K562 (cell line): ENCODE measurements around the gene RNF40. TPM values are rescaled to one million over a fixed set of nuclear protein-coding genes. Genes with fewer than 3 reads are reported as not detected.

Experiments used
- CBFA2T3 ChIP-seq: fragments of 450-650 bp; IDR thresholded peaks from 2 replicates; pipeline ENCODE4 v1.6.1; 2017
- DDX20 ChIP-seq: fragments of 450-650 bp; IDR thresholded peaks from 2 replicates; pipeline ENCODE4 v1.6.1; 2016; ENCODE audit warnings: missing genetic modification characterization, low read depth, mild to moderate bottlenecking, missing compliant biosample characterization, moderate library complexity
- ELF1 ChIP-seq: fragments of 200-800 bp; sonication (Bioruptor generic); IDR thresholded peaks from 2 replicates; pipeline ENCODE4 v1.6.1; 2016; ENCODE audit warnings: missing genetic modification characterization, missing compliant biosample characterization
- EP300 ChIP-seq: IDR thresholded peaks from 2 replicates; pipeline ENCODE4 v1.6.1; 2012; ENCODE audit warnings: low read length, improper control_type of control experiment
- FOXA3 ChIP-seq, 2 experiments: fragments of 450-650 bp in 1 of 2; sonication (generic) in 1 of 2; formaldehyde crosslinking; IDR thresholded peaks in 1 of 2; conservative IDR thresholded peaks in 1 of 2; 2 replicates each; pipeline versions ENCODE4 v1.4.0 to v1.8.0; 2020 to 2022; ENCODE audit warnings: mild to moderate bottlenecking in 2 of 2, missing genetic modification reagents in 1 of 2
- FOXJ3 ChIP-seq: sonication (generic); formaldehyde crosslinking; IDR thresholded peaks from 2 replicates; pipeline ENCODE4 v1.4.0; 2020; ENCODE audit warnings: mild to moderate bottlenecking, missing genetic modification reagents
- HCFC1 ChIP-seq: IDR thresholded peaks from 2 replicates; pipeline ENCODE4 v1.6.1; 2012; ENCODE audit warnings: low read depth, low read length, improper control_type of control experiment
- HDAC2 ChIP-seq: fragments of 450-650 bp; IDR thresholded peaks from 2 replicates; pipeline ENCODE4 v1.6.1; 2016; ENCODE audit warnings: mild to moderate bottlenecking
- JUND ChIP-seq, 2 experiments: IDR thresholded peaks; 2 replicates in 1 of 2; 3 replicates in 1 of 2; pipeline ENCODE4 v1.6.1; 2011; ENCODE audit warnings: borderline replicate concordance in 2 of 2, low read depth in 2 of 2, low read length in 2 of 2, improper control_type of control experiment in 1 of 2, missing biosample characterization in 1 of 2, missing genetic modification characterization in 1 of 2, missing genetic modification reagents in 1 of 2
- KDM5B ChIP-seq: fragments of 200-600 bp; sonication (generic); IDR thresholded peaks from 2 replicates; pipeline ENCODE4 v1.6.1; 2012; ENCODE audit warnings: low read depth, mild to moderate bottlenecking, moderate library complexity, low read length, control low read depth, inconsistent platforms; ENCODE audit not compliant: insufficient replicate concordance
- NR2F6 ChIP-seq: fragments of 450-650 bp; formaldehyde crosslinking; IDR thresholded peaks from 2 replicates; pipeline ENCODE4 v1.4.0; 2020; ENCODE audit warnings: mild to moderate bottlenecking
- PCBP2 ChIP-seq: fragments of 200-400 bp; formaldehyde crosslinking; IDR thresholded peaks from 2 replicates; pipeline ENCODE4 v1.6.1; 2018; ENCODE audit warnings: low read length, low read depth, mild to moderate bottlenecking, moderate library complexity; ENCODE audit not compliant: poor library complexity, severe bottlenecking
- PHB ChIP-seq: fragments of 250-450 bp; sonication (Bioruptor Pico); IDR thresholded peaks from 2 replicates; pipeline ENCODE4 v1.5.0; 2021
- RBM25 ChIP-seq: fragments of 200-400 bp; formaldehyde crosslinking; IDR thresholded peaks from 2 replicates; pipeline ENCODE4 v1.6.1; 2018; ENCODE audit warnings: low read length, low read depth, moderate library complexity; ENCODE audit not compliant: severe bottlenecking
- RCOR1 ChIP-seq, 2 experiments: IDR thresholded peaks; 2 replicates each; pipeline ENCODE4 v1.6.1; 2012; ENCODE audit warnings: low read depth in 2 of 2, low read length in 2 of 2, borderline replicate concordance in 1 of 2, improper control_type of control experiment in 1 of 2
- SRSF7 ChIP-seq: fragments of 200-400 bp; formaldehyde crosslinking; optimal IDR thresholded peaks from 2 replicates; pipeline ENCODE3; 2017; ENCODE audit warnings: mild to moderate bottlenecking, low read depth, low read length
- TRIM28 ChIP-seq: fragments of 450-650 bp; IDR thresholded peaks from 2 replicates; pipeline ENCODE4 v1.6.1; 2017
- ZBTB7A ChIP-seq: IDR thresholded peaks from 2 replicates; pipeline ENCODE4 v1.6.1; 2011; ENCODE audit warnings: low read depth, mild to moderate bottlenecking, low read length, moderate library complexity, borderline replicate concordance; ENCODE audit not compliant: control insufficient read depth
- ZC3H8 ChIP-seq: fragments of 450-650 bp; IDR thresholded peaks from 2 replicates; pipeline ENCODE4 v1.6.1; 2017
- ZNF57 ChIP-seq: fragments of 450-650 bp; formaldehyde crosslinking; IDR thresholded peaks from 2 replicates; pipeline ENCODE4 v1.4.0; 2020; ENCODE audit warnings: mild to moderate bottlenecking, moderate library complexity
- ZZZ3 ChIP-seq: fragments of 450-650 bp; IDR thresholded peaks from 2 replicates; pipeline ENCODE4 v1.6.1; 2016; ENCODE audit warnings: antibody characterized with exemption, mild to moderate bottlenecking, moderate library complexity
- polyA plus RNA-seq, 8 experiments: library from polyadenylated mRNA; depleted of rRNA in 4 of 8; stranded (reverse) in 5 of 8; unstranded in 3 of 8; fragments of >200 nt; fragmentation: Nextera tagmentation in 2 of 8; fragmentation: Illumina TruSeq in 1 of 8; extraction: Ambion mirVana in 2 of 8; extraction: Trizol in 1 of 8; gene quantifications; 2 replicates each; pipeline versions ENCODE4 v1.2.1 to v1.2.3, GENCODE V29; 2011 to 2014; ENCODE audit warnings: inconsistent platforms in 1 of 8, missing spikeins in 1 of 8
- total RNA-seq, 7 experiments: library from RNA; depleted of rRNA in 6 of 7; stranded (reverse); fragments of >200 nt in 6 of 7; fragmentation: Illumina TruSeq in 2 of 7; extraction: Trizol in 2 of 7; gene quantifications; 2 replicates each; pipeline versions ENCODE4 v1.2.1 to v1.2.3, GENCODE V29; 2011 to 2021; ENCODE audit warnings: low replicate concordance in 1 of 7
- TF ChIP-seq, protein P1 (sequence below): fragments of 250-450 bp; sonication (Bioruptor Pico); IDR thresholded peaks from 2 replicates; pipeline ENCODE4 v1.8.0; 2022; ENCODE audit warnings: moderate library complexity, mild to moderate bottlenecking, inconsistent platforms
- TF ChIP-seq, protein P2 (sequence below): fragments of 250-450 bp; sonication (Bioruptor Pico); IDR thresholded peaks from 2 replicates; pipeline ENCODE4 v1.8.0; 2021; ENCODE audit warnings: borderline replicate concordance, mild to moderate bottlenecking, moderate library complexity; ENCODE audit not compliant: poor library complexity, severe bottlenecking
- TF ChIP-seq, protein P3 (sequence below): IDR thresholded peaks from 2 replicates; pipeline ENCODE4 v1.6.1; 2011; ENCODE audit not compliant: insufficient read length; ENCODE audit errors: extremely low read depth
- TF ChIP-seq, protein P4 (sequence below): sonication (generic); formaldehyde crosslinking; IDR thresholded peaks from 2 replicates; pipeline ENCODE4 v1.8.0; 2022; ENCODE audit warnings: mild to moderate bottlenecking, missing genetic modification reagents

RNF40 gene
- total and polyA plus RNA-seq, 9 of the 15 experiments (the other 6 are each of a cell fraction or from before 2014, with no cell fraction given): 6.2 to 129 (median 81.5) TPM

DNA sequence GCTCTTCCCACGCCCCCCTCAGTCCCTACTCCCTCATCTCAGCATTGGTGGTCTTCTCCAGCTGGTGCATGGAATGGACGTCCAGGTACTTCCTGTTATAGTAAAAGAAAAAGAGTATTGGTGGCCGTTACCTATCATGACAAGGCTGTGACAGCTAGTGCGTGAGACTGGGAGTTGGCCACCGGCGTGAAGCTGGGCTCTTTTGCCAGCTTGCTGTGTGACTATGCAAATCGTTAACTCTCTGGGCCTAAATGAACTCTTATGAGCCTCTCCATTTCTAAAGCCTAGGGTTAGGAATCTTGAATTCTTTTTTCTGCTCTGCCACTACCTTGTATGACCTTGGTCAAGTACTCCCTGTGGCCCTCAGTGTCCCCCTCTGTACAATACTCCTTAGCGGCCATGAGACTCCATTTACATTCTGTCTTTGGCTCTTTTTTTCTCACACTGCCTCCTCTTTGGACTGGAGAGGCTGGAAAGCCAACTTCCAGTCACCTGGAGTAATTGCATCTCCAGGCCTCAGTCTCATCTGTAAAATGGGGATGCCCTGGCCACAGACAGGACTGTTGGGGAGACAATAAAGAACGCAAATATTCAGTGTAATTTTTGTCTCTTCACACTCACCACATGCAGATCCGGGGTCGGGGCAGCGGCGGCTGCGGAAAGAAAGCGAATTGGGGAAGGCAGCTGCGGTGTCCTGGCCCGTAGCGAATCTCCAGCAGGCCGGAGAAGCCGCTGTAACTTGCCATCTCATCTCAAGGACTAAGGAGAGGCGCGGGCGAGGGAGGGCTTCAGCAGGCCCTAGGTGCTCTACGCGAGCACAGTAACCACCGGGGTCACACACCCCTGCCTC, 1.3 kb upstream of the RNF40 start (continued):
- no peak for TF ChIP-seq JUND (IDR thresholded peaks at IDR 0.05; ENCODE audit: borderline replicate concordance, low read depth, low read length)
- no peak for TF ChIP-seq JUND (tag; IDR thresholded peaks at IDR 0.05; ENCODE audit: borderline replicate concordance, low read depth, low read length)
- no peak for TF ChIP-seq SRSF7
- TF ChIP-seq PHB (CRISPR knock-in tag): no peak
- TF ChIP-seq, protein P1, sequence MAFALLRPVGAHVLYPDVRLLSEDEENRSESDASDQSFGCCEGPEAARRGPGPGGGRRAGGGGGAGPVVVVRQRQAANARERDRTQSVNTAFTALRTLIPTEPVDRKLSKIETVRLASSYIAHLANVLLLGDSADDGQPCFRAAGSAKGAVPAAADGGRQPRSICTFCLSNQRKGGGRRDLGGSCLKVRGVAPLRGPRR (CRISPR knock-in tag): no peak
- TF ChIP-seq RBM25: peak; percentile 74
- TF ChIP-seq HCFC1: no peak
- no peak for TF ChIP-seq FOXJ3 (CRISPR knock-in tag)
- no peak; a peak in 1 of 4 replicates for TF ChIP-seq RCOR1 (IDR thresholded peaks at IDR 0.05; ENCODE audit: borderline replicate concordance in 1 of 2, low read depth in 2 of 2, low read length in 2 of 2)
- TF ChIP-seq, protein P2, sequence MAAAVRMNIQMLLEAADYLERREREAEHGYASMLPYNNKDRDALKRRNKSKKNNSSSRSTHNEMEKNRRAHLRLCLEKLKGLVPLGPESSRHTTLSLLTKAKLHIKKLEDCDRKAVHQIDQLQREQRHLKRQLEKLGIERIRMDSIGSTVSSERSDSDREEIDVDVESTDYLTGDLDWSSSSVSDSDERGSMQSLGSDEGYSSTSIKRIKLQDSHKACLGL (CRISPR knock-in tag): no peak
- TF ChIP-seq HDAC2: peak; percentile 23; the same call in 1 of the 2 replicates
- TF ChIP-seq, protein P3, sequence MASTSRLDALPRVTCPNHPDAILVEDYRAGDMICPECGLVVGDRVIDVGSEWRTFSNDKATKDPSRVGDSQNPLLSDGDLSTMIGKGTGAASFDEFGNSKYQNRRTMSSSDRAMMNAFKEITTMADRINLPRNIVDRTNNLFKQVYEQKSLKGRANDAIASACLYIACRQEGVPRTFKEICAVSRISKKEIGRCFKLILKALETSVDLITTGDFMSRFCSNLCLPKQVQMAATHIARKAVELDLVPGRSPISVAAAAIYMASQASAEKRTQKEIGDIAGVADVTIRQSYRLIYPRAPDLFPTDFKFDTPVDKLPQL: no peak
- TF ChIP-seq, protein P4, sequence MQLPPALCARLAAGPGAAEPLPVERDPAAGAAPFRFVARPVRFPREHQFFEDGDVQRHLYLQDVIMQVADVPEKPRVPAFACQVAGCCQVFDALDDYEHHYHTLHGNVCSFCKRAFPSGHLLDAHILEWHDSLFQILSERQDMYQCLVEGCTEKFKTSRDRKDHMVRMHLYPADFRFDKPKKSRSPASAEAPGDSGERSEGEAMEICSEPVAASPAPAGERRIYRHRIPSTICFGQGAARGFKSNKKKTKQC (CRISPR knock-in tag): no peak
- TF ChIP-seq CBFA2T3: no peak
- no peak for TF ChIP-seq PCBP2
- 0 out of 2 replicates have a peak, but pooled peaks have one; percentile 17 for TF ChIP-seq ZBTB7A
- no peak for TF ChIP-seq ZC3H8
- TF ChIP-seq FOXA3 (CRISPR knock-in tag; conservative IDR thresholded peaks at IDR 0.05 in 1 of 2, IDR thresholded peaks at IDR 0.05 in 1 of 2): no peak
- TF ChIP-seq DDX20 (tag): no peak
- TF ChIP-seq NR2F6: no peak
- no peak for TF ChIP-seq KDM5B
- no peak for TF ChIP-seq ZNF57
- no peak for TF ChIP-seq TRIM28
- TF ChIP-seq ZZZ3: no peak
- TF ChIP-seq EP300: no peak
- peak; percentile 28; the same call in 1 of the 2 replicates for TF ChIP-seq ELF1 (tag)
